OCI-LY7 (cell line): ENCODE measurements around the gene GOLGA6L9.
"Not testable (repeated sequence)": the region's sequence is repeated elsewhere in the genome, so short reads cannot be mapped to it uniquely, and the experiment has no call there.

ENCODE experiments used
- CTCF ChIP-seq: fragments of 200-600 bp; sonication (generic); conservative IDR thresholded peaks from 2 replicates; pipeline ENCODE4 v1.5.1; 2014; ENCODE audit warnings: mild to moderate bottlenecking, antibody characterized with exemption, low read length, moderate library complexity, mixed read lengths
- EZH2phosphoT487 ChIP-seq: fragments of 200-600 bp; sonication (generic); IDR thresholded peaks from 2 replicates; pipeline ENCODE4 v1.6.1; 2018; ENCODE audit warnings: low read depth, borderline replicate concordance, mild to moderate bottlenecking, mixed run types, antibody characterized with exemption, low read length, moderate library complexity, mixed read lengths

- TF ChIP-seq CTCF, EZH2phosphoT487: not testable (repeated sequence)
Measured at GRCh38 chr15:82381330-82381955, 48.2 kb upstream of the GOLGA6L9 start.
